ENCODE results near the gene BCL7A. TPM values are rescaled to one million over a fixed set of nuclear protein-coding genes. Genes with fewer than 3 reads are reported as not detected.

Gene BCL7A
- total RNA-seq, result 3.2 and 9.7 TPM in 2 replicates

GRCh38 chr12:122021822-122022392, at the start of gene BCL7A:
Gene BCL7A (plus strand): TSS chr12:122021884. CDS start chr12:122022092, 208 bp downstream.

DNA sequence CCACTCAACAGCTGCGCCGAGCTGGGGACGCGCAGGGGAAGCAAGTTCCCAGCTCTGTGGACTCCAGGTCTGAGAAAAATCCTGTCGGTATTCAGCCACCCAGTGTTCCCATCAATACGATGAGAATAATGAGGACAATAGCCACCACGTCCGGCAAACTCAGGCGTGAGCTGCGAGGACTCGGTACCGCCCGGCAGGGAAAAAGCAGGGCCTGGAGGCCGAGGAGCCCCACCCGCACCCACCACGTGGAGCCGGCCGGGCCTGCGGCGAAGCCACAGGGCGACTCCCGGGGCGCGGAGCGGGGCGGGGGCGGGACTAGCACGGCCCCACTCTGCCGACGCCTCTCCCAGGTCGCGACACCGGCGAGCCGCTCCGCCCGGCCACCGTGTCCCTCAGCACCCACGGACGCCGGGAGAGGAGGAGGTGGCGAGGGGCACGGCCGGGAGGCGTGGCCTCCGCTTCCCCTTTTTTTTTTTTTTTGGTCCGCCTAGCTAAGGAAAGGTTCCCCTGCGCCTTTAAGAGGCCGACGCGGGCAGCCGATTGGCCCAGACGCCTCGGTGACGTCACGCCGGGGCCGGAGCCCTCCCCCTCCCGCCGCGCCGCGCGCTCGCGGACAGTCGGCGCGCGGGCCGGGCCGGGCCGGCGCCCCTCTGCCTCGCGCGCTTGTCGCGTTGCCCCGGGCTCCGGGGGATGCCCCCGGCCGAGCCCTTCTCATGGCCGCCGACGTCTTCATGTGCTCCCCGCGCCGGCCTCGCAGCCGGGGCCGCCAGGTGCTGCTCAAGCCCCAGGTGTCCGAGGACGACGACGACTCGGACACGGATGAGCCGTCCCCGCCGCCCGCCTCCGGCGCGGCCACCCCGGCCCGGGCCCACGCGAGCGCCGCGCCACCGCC, 56.7 kb downstream of the BCL7A start, which contains the start of gene MLXIP:
MLXIP (plus strand) TSS at position 616 of the 892 bp plus-strand sequence; CDS start at position 714, 98 bp downstream.

Other genes with a start within 250 kb of the BCL7A start
- 3.9 and 5.8 TPM in 2 replicates for gene RHOF, start 228.2 kb upstream of the BCL7A start, total RNA-seq
- 2.6 and 6.6 TPM in 2 replicates for gene SETD1B, start 217.9 kb upstream of the BCL7A start, total RNA-seq
- gene HPD, start 163.0 kb upstream of the BCL7A start, total RNA-seq, result not detected in 2 replicates
- gene PSMD9, start 133.1 kb upstream of the BCL7A start, total RNA-seq, result 70.3 and 135 TPM in 2 replicates
- gene CFAP251, start 103.3 kb upstream of the BCL7A start, total RNA-seq, result 1.1 and 5.9 TPM in 2 replicates
- gene MLXIP, start 56.9 kb downstream of the BCL7A start, total RNA-seq, result 12.1 and 35.0 TPM in 2 replicates
- not detected in 2 replicates for gene IL31, start 152.3 kb downstream of the BCL7A start, total RNA-seq
- gene LRRC43, start 161.2 kb downstream of the BCL7A start, total RNA-seq, result 0.81 and 0.82 TPM in 2 replicates
- under 0.01 TPM in 1 of 2 replicates, not detected in the other for gene B3GNT4, start 181.8 kb downstream of the BCL7A start, total RNA-seq
- gene DIABLO, start 204.2 kb downstream of the BCL7A start, total RNA-seq, result 52.8 and 67.2 TPM in 2 replicates
- gene VPS33A, start 244.6 kb downstream of the BCL7A start, total RNA-seq, result 15.1 and 24.4 TPM in 2 replicates

Data from bladder microvascular endothelial cell (primary cell).